Natural killer cell (primary cell): ENCODE results near the gene NOX1. TPM values are rescaled to one million over a fixed set of nuclear protein-coding genes. Genes with fewer than 3 reads are reported as not detected.
"Not testable (repeated sequence)": the region's sequence is repeated elsewhere in the genome, so short reads cannot be mapped to it uniquely, and the experiment has no call there.

Experiments used
- ATAC-seq, 3 donors: fragments of 150-1000 bp in 2 of 3; fragments of 200-7000 bp in 1 of 3; cut with Tn5 transposase; 1 replicate in 1 of 3; 2 replicates in 2 of 3; pipeline ENCODE4 v1.10.0; 2021; ENCODE audit warnings: mild to moderate bottlenecking in 2 of 3, moderate library complexity in 2 of 3
- DNase-seq, 2 donors: peaks; one replicate each; pipeline versions ENCODE4 v3.0.0 to v3.0.0-alpha.2; 2013 to 2021; ENCODE audit warnings: mixed read lengths in 1 of 2
- H3K27ac ChIP-seq: one replicate; pipeline ENCODE4 v1.5.1; 2013; ENCODE audit warnings: mild to moderate bottlenecking, low read length
- H3K27me3 ChIP-seq: one replicate; pipeline ENCODE4 v1.6.1; 2013; ENCODE audit warnings: low read length; ENCODE audit not compliant: control insufficient read depth, insufficient read depth
- H3K36me3 ChIP-seq: one replicate; pipeline ENCODE4 v1.6.1; 2013; ENCODE audit warnings: low read length; ENCODE audit not compliant: control insufficient read depth, insufficient read depth
- H3K4me1 ChIP-seq: one replicate; pipeline ENCODE4 v1.6.1; 2013; ENCODE audit warnings: low read length; ENCODE audit not compliant: control insufficient read depth, insufficient read depth
- H3K4me3 ChIP-seq: one replicate; pipeline ENCODE4 v1.5.1; 2013; ENCODE audit warnings: low read length
- H3K9me3 ChIP-seq: one replicate; pipeline ENCODE4 v1.6.1; 2013; ENCODE audit warnings: low read length; ENCODE audit not compliant: control insufficient read depth, insufficient read depth
- H3K27ac Mint-ChIP-seq, 2 donors: one replicate each; pipeline ENCODE4 v1.8.0; 2022; ENCODE audit warnings: mild to moderate bottlenecking in 2 of 2, mixed read lengths in 2 of 2, moderate library complexity in 1 of 2
- H3K27me3 Mint-ChIP-seq, 2 donors: one replicate each; pipeline ENCODE4 v1.8.0; 2022; ENCODE audit warnings: low read depth in 2 of 2, mixed read lengths in 2 of 2
- H3K36me3 Mint-ChIP-seq: one replicate; pipeline ENCODE4 v1.8.0; 2022; ENCODE audit warnings: mixed read lengths
- H3K4me1 Mint-ChIP-seq, 2 donors: one replicate each; pipeline ENCODE4 v1.8.0; 2022; ENCODE audit warnings: mixed read lengths in 2 of 2
- H3K4me3 Mint-ChIP-seq: one replicate; pipeline ENCODE4 v1.8.0; 2022; ENCODE audit warnings: mild to moderate bottlenecking, moderate library complexity, mixed read lengths
- H3K9me3 Mint-ChIP-seq, 2 donors: one replicate each; pipeline ENCODE4 v1.8.0; 2022; ENCODE audit warnings: mixed read lengths in 2 of 2
- CTCF ChIP-seq: fragments of 200-600 bp; IDR thresholded peaks from one replicate; pipeline ENCODE4 v1.8.0; 2022; ENCODE audit warnings: antibody characterized with exemption
- WGBS: methylation state at CpG from one replicate; pipeline ENCODE4 v1.1.7; 2013; ENCODE audit warnings: missing lambda C conversion rate; ENCODE audit not compliant: insufficient coverage; 5-methylcytosine and 5-hydroxymethylcytosine counted together
- intact Hi-C: fragments of 100-400 bp; cut with micrococcal nuclease; formaldehyde crosslinking; loops from one replicate; pipeline ENCODE4 v1.14.2; 2022
- total RNA-seq, 4 donors: library from RNA; stranded (reverse); fragments of 120-200 nt in 1 of 4; gene quantifications; one replicate each; pipeline versions ENCODE4 v1.2.3 to v1.2.4, GENCODE V29; 2013 to 2022

Gene NOX1
- total RNA-seq, 3 donors from 2014 or later (not counting 1 experiment from before 2014, with no cell fraction given) = not detected

- H3K36me3 ChIP-seq = no peaks in the 10 kb centered on the region
- DNase-seq = no peak
- H3K9me3 ChIP-seq = no peaks in the 10 kb centered on the region
- Mint-ChIP-seq H3K36me3 (no peaks in the 10 kb centered on the region), H3K4me3 (no peak overlapping the region), H3K4me1 (no peaks in the 10 kb centered on the region), H3K27ac (no peak overlapping the region), H3K27me3 (peaks cover 41 to 73% of the 10 kb centered on the region in 2 donors), H3K9me3 (no peaks in the 10 kb centered on the region)
- H3K4me3 ChIP-seq = no peak overlapping the region
- H3K27ac ChIP-seq = no peak overlapping the region
- H3K27me3 ChIP-seq = no peaks in the 10 kb centered on the region
- WGBS = 91% methylated on average over 1 of the region's 1 CpG
- ATAC-seq = no peak
- intact Hi-C loops = no loop called here
- H3K4me1 ChIP-seq = no peaks in the 10 kb centered on the region
- no peak for TF ChIP-seq CTCF
Observed at GRCh38 chrX:100804780-100805179, 69.4 kb downstream of the NOX1 start.

- Mint-ChIP-seq H3K27ac (no peak overlapping the region), H3K4me3 (no peak overlapping the region), H3K36me3 (no peaks in the 10 kb centered on the region), H3K27me3 (peaks cover 30 to 64% of the 10 kb centered on the region in 2 donors), H3K9me3 (no peaks in the 10 kb centered on the region), H3K4me1 (no peaks in the 10 kb centered on the region)
- no peak for TF ChIP-seq CTCF
- H3K36me3 ChIP-seq = no peaks in the 10 kb centered on the region
- ATAC-seq = no peak
- H3K9me3 ChIP-seq = no peaks in the 10 kb centered on the region
- no peaks in the 10 kb centered on the region for H3K27me3 ChIP-seq
- DNase-seq = no peak
- 84% methylated on average over 3 of the region's 3 CpGs for WGBS
- intact Hi-C loops = no loop called here
- H3K4me3 ChIP-seq = no peak overlapping the region
- no peaks in the 10 kb centered on the region for H3K4me1 ChIP-seq
- H3K27ac ChIP-seq = no peak overlapping the region
Observed at GRCh38 chrX:100802843-100803242, 71.3 kb downstream of the NOX1 start.

- H3K9me3 ChIP-seq = no peaks in the 10 kb centered on the region
- H3K27ac ChIP-seq = no peak overlapping the region
- Mint-ChIP-seq H3K4me1 (no peaks in the 10 kb centered on the region), H3K27ac (no peak overlapping the region), H3K27me3 (peaks cover 14 to 43% of the 10 kb centered on the region in 2 donors), H3K36me3 (no peaks in the 10 kb centered on the region), H3K9me3 (no peaks in the 10 kb centered on the region), H3K4me3 (no peak overlapping the region)
- ATAC-seq = no peak
- intact Hi-C loops = no loop called here
- DNase-seq = no peak
- no peak for TF ChIP-seq CTCF
- H3K36me3 ChIP-seq = no peaks in the 10 kb centered on the region
- no peaks in the 10 kb centered on the region for H3K27me3 ChIP-seq
- H3K4me3 ChIP-seq = no peak overlapping the region
- H3K4me1 ChIP-seq = no peaks in the 10 kb centered on the region
- 88% methylated on average over 1 of the region's 4 CpGs for WGBS
Observed at GRCh38 chrX:100798484-100799214, 75.5 kb downstream of the NOX1 start.

- no peak for DNase-seq
- WGBS = 96% methylated on average over 4 of the region's 4 CpGs
- no peak for ATAC-seq
- Histone ChIP-seq H3K4me1 (no peaks in the 10 kb centered on the region), H3K27ac (no peak overlapping the region), H3K27me3 (no peaks in the 10 kb centered on the region), H3K9me3 (no peaks in the 10 kb centered on the region), H3K36me3 (no peaks in the 10 kb centered on the region), H3K4me3 (no peak overlapping the region)
- no peaks in the 10 kb centered on the region for H3K4me1 Mint-ChIP-seq
- intact Hi-C loops = no loop called here
- H3K9me3 Mint-ChIP-seq = no peaks in the 10 kb centered on the region
- H3K27ac Mint-ChIP-seq = no peak overlapping the region
- peaks cover 11 to 41% of the 10 kb centered on the region in 2 donors for H3K27me3 Mint-ChIP-seq
- no peak overlapping the region for H3K4me3 Mint-ChIP-seq
- H3K36me3 Mint-ChIP-seq = no peaks in the 10 kb centered on the region
- TF ChIP-seq CTCF = no peak
Observed at GRCh38 chrX:100797359-100797758, 76.8 kb downstream of the NOX1 start.

GRCh38 chrX:100796371-100796770 lies 77.8 kb downstream of the NOX1 start:
- H3K4me3 Mint-ChIP-seq, H3K9me3 Mint-ChIP-seq, H3K4me1 Mint-ChIP-seq, H3K27ac ChIP-seq, H3K27ac Mint-ChIP-seq, DNase-seq, H3K4me3 ChIP-seq, H3K4me1 ChIP-seq, intact Hi-C loops, H3K9me3 ChIP-seq, H3K36me3 ChIP-seq, ATAC-seq, H3K27me3 ChIP-seq, H3K36me3 Mint-ChIP-seq: not testable (repeated sequence)
- peaks cover 8 to 32% of the 10 kb centered on the region in 2 donors for H3K27me3 Mint-ChIP-seq
- 92% methylated on average over 5 of the region's 7 CpGs for WGBS
